Liver (tissue), 9 donors: Measurements from ENCODE around the gene GNA14. TPM values are rescaled to one million over a fixed set of nuclear protein-coding genes. Genes with fewer than 3 reads are reported as not detected.
A peak's percentile ranks its signal among the peaks of the same experiment; 100 is the strongest.

ENCODE experiments used
- DNase-seq: peaks from one replicate; pipeline ENCODE4 v3.0.0-alpha.2; 2017; ENCODE audit warnings: low spot score
- H3K27ac ChIP-seq, 2 donors: one replicate each; pipeline ENCODE4 v1.7.0; 2013; ENCODE audit warnings: inconsistent platforms in 2 of 2, low read length in 2 of 2, control low read depth in 1 of 2, low read depth in 1 of 2, mild to moderate bottlenecking in 1 of 2
- H3K27me3 ChIP-seq, 4 donors: one replicate each; pipeline versions ENCODE4 v1.6.1 to v1.7.0; 2013; ENCODE audit warnings: low read length in 3 of 4, inconsistent platforms in 1 of 4, mild to moderate bottlenecking in 1 of 4, moderate library complexity in 1 of 4; ENCODE audit not compliant: control insufficient read depth in 4 of 4, insufficient read depth in 4 of 4
- H3K36me3 ChIP-seq, 4 donors: one replicate each; pipeline versions ENCODE4 v1.6.1 to v1.7.0; 2013; ENCODE audit warnings: low read length in 3 of 4, mild to moderate bottlenecking in 3 of 4, low read depth in 1 of 4, moderate library complexity in 1 of 4; ENCODE audit not compliant: control insufficient read depth in 4 of 4, insufficient read depth in 3 of 4
- H3K4me1 ChIP-seq, 4 donors: one replicate each; pipeline versions ENCODE4 v1.6.1 to v1.7.0; 2013; ENCODE audit warnings: low read length in 3 of 4, mild to moderate bottlenecking in 3 of 4, moderate library complexity in 1 of 4; ENCODE audit not compliant: control insufficient read depth in 4 of 4, insufficient read depth in 4 of 4
- H3K4me3 ChIP-seq, 3 donors: one replicate each; pipeline versions ENCODE4 v1.6.1 to v1.7.0; 2013; ENCODE audit warnings: low read length in 3 of 3, control low read depth in 1 of 3, low read depth in 1 of 3, mild to moderate bottlenecking in 1 of 3
- H3K9ac ChIP-seq, 2 donors: one replicate each; pipeline ENCODE4 v1.7.0; 2013; ENCODE audit warnings: low read length in 2 of 2, mild to moderate bottlenecking in 2 of 2, moderate library complexity in 2 of 2, control low read depth in 1 of 2, low read depth in 1 of 2
- H3K9me3 ChIP-seq, 4 donors: one replicate each; pipeline versions ENCODE4 v1.6.1 to v1.7.0; 2013; ENCODE audit warnings: low read length in 3 of 4; ENCODE audit not compliant: control insufficient read depth in 4 of 4
- CTCF ChIP-seq: fragments of 150-350 bp; IDR thresholded peaks from 2 replicates; pipeline ENCODE4 v1.5.1; 2017; ENCODE audit warnings: improper control_type of control experiment, low read depth, low read length; ENCODE audit not compliant: missing input control
- HNF4A ChIP-seq, 2 donors: conservative IDR thresholded peaks; 2 replicates each; pipeline ENCODE4 v1.6.1; 2016; ENCODE audit warnings: antibody characterized with exemption in 2 of 2, mild to moderate bottlenecking in 2 of 2
- HNF4G ChIP-seq: IDR thresholded peaks from 2 replicates; pipeline ENCODE4 v1.6.1; 2016; ENCODE audit warnings: antibody characterized with exemption
- JUND ChIP-seq, 2 donors: IDR thresholded peaks; 2 replicates each; pipeline ENCODE4 v1.6.1; 2016; ENCODE audit warnings: antibody characterized with exemption in 2 of 2
- NR2F2 ChIP-seq: IDR thresholded peaks from 2 replicates; pipeline ENCODE4 v1.6.1; 2016; ENCODE audit warnings: antibody characterized with exemption
- RAD21 ChIP-seq, 2 donors: IDR thresholded peaks; 2 replicates each; pipeline ENCODE4 v1.6.1; 2016; ENCODE audit warnings: antibody characterized with exemption in 2 of 2, mild to moderate bottlenecking in 2 of 2
- REST ChIP-seq: IDR thresholded peaks from 2 replicates; pipeline ENCODE4 v1.6.1; 2016; ENCODE audit warnings: antibody characterized with exemption, mild to moderate bottlenecking
- RXRA ChIP-seq, 2 donors: IDR thresholded peaks; 2 replicates each; pipeline ENCODE4 v1.6.1; 2017 to 2018; ENCODE audit warnings: antibody characterized with exemption in 2 of 2, mild to moderate bottlenecking in 1 of 2
- SP1 ChIP-seq: IDR thresholded peaks from 2 replicates; pipeline ENCODE4 v1.6.1; 2018; ENCODE audit warnings: antibody characterized with exemption, mild to moderate bottlenecking
- WGBS: extraction: QIAGEN DNeasy Blood & Tissue Kit; methylation state at CpG from one replicate; pipeline ENCODE4 v1.1.7; 2013; 5-methylcytosine and 5-hydroxymethylcytosine counted together
- polyA plus RNA-seq, 2 donors: library from polyadenylated mRNA; stranded (reverse) in 1 of 2; unstranded in 1 of 2; fragments of 200-250 nt in 1 of 2; fragments of >200 nt in 1 of 2; fragmentation: Nextera tagmentation in 1 of 2; extraction: Ambion mirVana in 1 of 2; gene quantifications; one replicate each; pipeline versions ENCODE4 v1.2.1 to v1.2.3, GENCODE V29; 2013 to 2015
- total RNA-seq, 2 donors: library from RNA; depleted of rRNA; stranded (reverse); fragments of >200 nt; gene quantifications; one replicate each; pipeline ENCODE4 v1.2.3, GENCODE V29; 2014
- TF ChIP-seq, protein P1 (sequence below): IDR thresholded peaks from 2 replicates; pipeline ENCODE4 v1.6.1; 2016; ENCODE audit warnings: antibody characterized with exemption
- TF ChIP-seq, protein P2 (sequence below): IDR thresholded peaks from 2 replicates; pipeline ENCODE4 v1.6.1; 2016; ENCODE audit warnings: antibody characterized with exemption
- donor health status: healthy.
- donor health status: healthy.
- donor health status: healthy.
- donor health status: healthy.
- donor health status: healthy.

GNA14 gene
- total and polyA plus RNA-seq, 4 donors = 1.1 to 5.4 (median 2.9) TPM

GRCh38 chr9:77518688-77519087 lies 129.4 kb downstream of the GNA14 start (continued):
- TF ChIP-seq REST (no peak), SP1 (no peak), HNF4A (conservative IDR thresholded peaks at IDR 0.05) (no peak), CTCF (no peak), HNF4G (no peak)

DNA sequence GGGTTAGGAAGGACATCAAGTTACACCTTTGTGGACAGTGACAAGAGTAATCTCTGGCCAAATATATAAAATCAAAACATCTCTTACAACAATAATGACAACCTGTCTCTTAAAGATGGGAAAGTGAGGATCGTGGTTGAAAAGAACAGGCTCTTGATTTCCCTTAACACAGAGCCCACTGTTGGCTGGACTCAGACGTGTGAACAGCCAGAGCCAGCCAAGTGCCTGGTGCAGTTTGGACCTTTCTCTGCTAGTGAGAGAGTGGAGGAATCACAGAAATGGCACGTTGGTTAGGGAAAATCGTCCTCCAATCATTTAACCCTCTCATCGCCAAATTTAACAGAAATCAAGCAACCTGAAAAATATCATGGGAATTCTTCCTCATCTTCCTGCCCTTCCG lies 131.3 kb downstream of the GNA14 start:
- H3K4me1 ChIP-seq = peaks cover 0 to 12% (median 10%) of the 10 kb centered on the region in 4 donors
- no peak for TF ChIP-seq JUND (IDR thresholded peaks at IDR 0.05)
- TF ChIP-seq HNF4G = no peak
- no peak for TF ChIP-seq NR2F2
- H3K27me3 ChIP-seq = no peaks in the 10 kb centered on the region
- H3K36me3 ChIP-seq = no peaks in the 10 kb centered on the region
- H3K9ac ChIP-seq = no peak overlapping the region
- WGBS = 66% methylated on average over 6 of the region's 6 CpGs
- H3K27ac ChIP-seq = no peak overlapping the region
- no peak for DNase-seq
- no peak overlapping the region for H3K4me3 ChIP-seq
- no peaks in the 10 kb centered on the region for H3K9me3 ChIP-seq

DNA sequence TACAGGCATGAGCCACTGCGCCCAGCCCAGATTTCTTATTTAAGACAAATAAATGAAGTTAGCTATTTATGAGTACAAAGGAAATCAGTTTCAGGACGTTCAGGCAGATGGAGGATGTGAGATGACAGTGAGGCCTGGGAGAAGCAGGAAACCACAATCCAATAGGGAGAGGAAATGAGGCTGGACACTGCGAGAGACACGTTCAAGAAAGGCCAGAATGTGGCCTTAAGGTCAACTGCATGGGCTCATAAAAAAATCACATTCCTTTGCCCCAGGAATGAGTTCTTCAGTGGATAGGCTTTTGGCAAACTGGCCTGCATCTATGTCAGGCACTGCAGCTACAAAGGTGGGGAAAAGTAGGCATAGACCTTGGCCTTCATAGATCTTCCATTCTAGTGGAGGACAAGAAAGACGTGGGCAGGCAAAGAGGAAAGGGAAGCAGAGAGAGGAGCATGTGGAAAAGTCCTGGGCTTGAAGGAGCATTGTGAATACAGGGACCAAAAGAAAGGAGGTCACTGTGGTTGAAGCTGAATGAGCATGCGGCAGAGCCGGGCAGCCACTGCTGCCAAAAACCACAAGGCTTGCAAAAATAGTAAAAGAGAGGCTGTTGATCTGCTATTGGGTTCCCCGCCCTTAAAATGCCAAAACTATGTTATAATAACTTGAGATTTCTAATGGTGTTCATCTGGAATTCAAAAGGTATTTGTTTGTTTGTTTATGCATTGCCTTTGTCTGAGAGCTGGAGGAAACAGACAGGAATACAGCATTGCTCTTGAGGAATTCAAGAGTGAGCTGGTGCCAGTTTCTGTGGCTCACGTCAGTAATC lies 133.0 kb downstream of the GNA14 start:
- Histone ChIP-seq H3K4me1 (peaks cover 0 to 12% (median 10%) of the 10 kb centered on the region in 4 donors), H3K9ac (no peak overlapping the region), H3K27ac (peak overlapping the region; percentile 9 to 23), H3K27me3 (no peaks in the 10 kb centered on the region), H3K36me3 (no peaks in the 10 kb centered on the region), H3K4me3 (no peak overlapping the region), H3K9me3 (no peaks in the 10 kb centered on the region)
- peak; percentile 97 for TF ChIP-seq NR2F2
- TF ChIP-seq RAD21 (IDR thresholded peaks at IDR 0.05) = peak; percentile 8 to 38
- peak in 1 of 2 donors; percentile 51 for TF ChIP-seq RXRA (IDR thresholded peaks at IDR 0.05)
- TF ChIP-seq, protein P1, sequence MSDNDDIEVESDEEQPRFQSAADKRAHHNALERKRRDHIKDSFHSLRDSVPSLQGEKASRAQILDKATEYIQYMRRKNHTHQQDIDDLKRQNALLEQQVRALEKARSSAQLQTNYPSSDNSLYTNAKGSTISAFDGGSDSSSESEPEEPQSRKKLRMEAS = peak; percentile 21
- peak; percentile 15 for TF ChIP-seq SP1
- TF ChIP-seq, protein P2, sequence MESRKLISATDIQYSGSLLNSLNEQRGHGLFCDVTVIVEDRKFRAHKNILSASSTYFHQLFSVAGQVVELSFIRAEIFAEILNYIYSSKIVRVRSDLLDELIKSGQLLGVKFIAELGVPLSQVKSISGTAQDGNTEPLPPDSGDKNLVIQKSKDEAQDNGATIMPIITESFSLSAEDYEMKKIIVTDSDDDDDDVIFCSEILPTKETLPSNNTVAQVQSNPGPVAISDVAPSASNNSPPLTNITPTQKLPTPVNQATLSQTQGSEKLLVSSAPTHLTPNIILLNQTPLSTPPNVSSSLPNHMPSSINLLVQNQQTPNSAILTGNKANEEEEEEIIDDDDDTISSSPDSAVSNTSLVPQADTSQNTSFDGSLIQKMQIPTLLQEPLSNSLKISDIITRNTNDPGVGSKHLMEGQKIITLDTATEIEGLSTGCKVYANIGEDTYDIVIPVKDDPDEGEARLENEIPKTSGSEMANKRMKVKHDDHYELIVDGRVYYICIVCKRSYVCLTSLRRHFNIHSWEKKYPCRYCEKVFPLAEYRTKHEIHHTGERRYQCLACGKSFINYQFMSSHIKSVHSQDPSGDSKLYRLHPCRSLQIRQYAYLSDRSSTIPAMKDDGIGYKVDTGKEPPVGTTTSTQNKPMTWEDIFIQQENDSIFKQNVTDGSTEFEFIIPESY = no peak
- DNase-seq = no peak
- 71% methylated on average over 9 of the region's 9 CpGs for WGBS
